Activated CD4-positive, alpha-beta T cell treated with anti-CD3 and anti-CD28 coated beads for 1 hour (primary cell): ENCODE data around the gene GPR25.
"Not testable (repeated sequence)": the region's sequence is repeated elsewhere in the genome, so short reads cannot be mapped to it uniquely, and the experiment has no call there.

Source experiments
- DNase-seq: peaks from one replicate; pipeline ENCODE4 v3.0.0-alpha.2; 2020

GPR25 gene

GRCh38 chr1:200895801-200896530, 23.2 kb downstream of the GPR25 start:
- DNase-seq = no peak

- no peak for DNase-seq
Measured at GRCh38 chr1:200896531-200897196, 23.9 kb downstream of the GPR25 start.

- no peak for DNase-seq
Measured at GRCh38 chr1:200897259-200897658, 24.5 kb downstream of the GPR25 start.

GRCh38 chr1:200899015-200899386, 26.2 kb downstream of the GPR25 start:
- no peak for DNase-seq

GRCh38 chr1:200899451-200899915, 26.7 kb downstream of the GPR25 start:
- DNase-seq = no peak

GRCh38 chr1:200899954-200900867, 27.4 kb downstream of the GPR25 start:
- no peak for DNase-seq

- no peak for DNase-seq
Measured at GRCh38 chr1:200900877-200901276, 28.1 kb downstream of the GPR25 start.

- no peak for DNase-seq
Measured at GRCh38 chr1:200901350-200901749, 28.6 kb downstream of the GPR25 start.

- DNase-seq = no peak
Measured at GRCh38 chr1:200901796-200902444, 29.1 kb downstream of the GPR25 start.

GRCh38 chr1:200903793-200904192, 31.0 kb downstream of the GPR25 start:
- DNase-seq = no peak

GRCh38 chr1:200904772-200905171, 32.0 kb downstream of the GPR25 start:
- DNase-seq = no peak

- DNase-seq = no peak
Measured at GRCh38 chr1:200905411-200906052, 32.8 kb downstream of the GPR25 start.

GRCh38 chr1:200906491-200906890, 33.7 kb downstream of the GPR25 start:
- DNase-seq = no peak

GRCh38 chr1:200907611-200908097, 34.9 kb downstream of the GPR25 start:
- no peak for DNase-seq

- DNase-seq = no peak
Measured at GRCh38 chr1:200908191-200908868, 35.5 kb downstream of the GPR25 start.

- no peak for DNase-seq
Measured at GRCh38 chr1:200909071-200909470, 36.3 kb downstream of the GPR25 start.

- DNase-seq = no peak
Measured at GRCh38 chr1:200909757-200910239, 37.0 kb downstream of the GPR25 start.

- DNase-seq = no peak
Measured at GRCh38 chr1:200911361-200911760, 38.6 kb downstream of the GPR25 start.

- DNase-seq = not testable (repeated sequence)
Measured at GRCh38 chr1:200911936-200912335, 39.2 kb downstream of the GPR25 start.

- no peak for DNase-seq
Measured at GRCh38 chr1:200912737-200913407, 40.1 kb downstream of the GPR25 start.

- no peak for DNase-seq
Measured at GRCh38 chr1:200916152-200916551, 43.4 kb downstream of the GPR25 start.
